GM20431 (cell line): Measurements from ENCODE around the gene SPTBN1.

Experiments
- in situ Hi-C: fragments of 300-500 bp; cut with MseI, MboI; formaldehyde crosslinking; loops from one replicate; pipeline ENCODE4 v1.15.0; 2020; ENCODE audit warnings: low sequenced_read_pairs; ENCODE audit not compliant: unreplicated experiment

SPTBN1 gene

DNA sequence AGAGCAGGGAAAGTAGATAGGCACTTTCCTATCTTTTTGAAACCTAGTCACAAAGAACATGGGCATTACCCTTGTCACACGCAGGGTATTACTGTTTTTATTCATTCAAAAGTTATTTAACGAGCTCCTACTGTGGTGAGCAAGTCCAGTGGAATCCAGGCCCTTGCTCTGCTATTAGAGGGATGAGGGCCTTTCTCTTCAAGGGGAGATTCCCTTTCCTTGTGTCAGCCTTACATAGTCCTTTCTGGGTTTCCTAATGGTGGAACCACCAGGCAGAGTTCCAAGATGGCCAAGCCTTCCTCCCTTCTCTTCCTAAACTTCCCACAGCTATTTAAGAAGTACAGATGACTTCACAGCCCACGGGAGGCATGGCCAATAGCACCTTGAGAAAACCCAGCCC lies 64.6 kb downstream of the SPTBN1 start:
- in situ Hi-C loops: loop anchor here (10.0 to 25.0 kb wide), 2 partner anchors 184 to 408 kb away; partner anchors contain the start of gene ACYP2

- in situ Hi-C loops: loop anchor here (10.0 to 25.0 kb wide), 2 partner anchors 182 to 410 kb away; partner anchors contain the start of gene ACYP2
These were observed 66.6 kb downstream of the SPTBN1 start for GRCh38 chr2:54522624-54523281.

GRCh38 chr2:54523324-54523959 lies 67.3 kb downstream of the SPTBN1 start:
- in situ Hi-C loops: loop anchor here (10.0 to 25.0 kb wide), 2 partner anchors 181 to 411 kb away; partner anchors contain the start of gene ACYP2

GRCh38 chr2:54524226-54524991 lies 68.3 kb downstream of the SPTBN1 start:
- in situ Hi-C loops: loop anchor here (10.0 to 25.0 kb wide), 2 partner anchors 180 to 412 kb away; partner anchors contain the start of gene ACYP2

DNA sequence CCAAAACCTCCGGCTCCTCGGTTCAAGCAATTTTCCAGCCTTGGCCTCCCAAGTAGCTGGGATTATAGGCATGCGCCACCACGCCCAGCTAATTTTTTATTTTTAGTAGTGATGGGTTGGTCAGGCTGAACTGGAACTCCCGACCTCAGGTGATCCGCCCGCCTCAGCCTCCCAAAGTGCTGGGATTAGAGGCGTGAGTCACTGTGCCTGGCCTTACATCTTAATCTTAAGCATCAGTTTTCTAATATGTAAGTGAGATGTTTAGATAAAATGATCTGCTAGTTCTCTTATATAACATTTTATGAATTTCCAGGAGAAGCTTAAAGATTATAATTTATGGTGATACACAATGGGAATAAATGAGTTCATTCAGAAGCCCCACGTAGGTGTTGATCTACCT lies 69.2 kb downstream of the SPTBN1 start:
- in situ Hi-C loops: loop anchor here (10.0 to 25.0 kb wide), 2 partner anchors 112 to 179 kb away; no protein-coding TSS in a partner anchor

DNA sequence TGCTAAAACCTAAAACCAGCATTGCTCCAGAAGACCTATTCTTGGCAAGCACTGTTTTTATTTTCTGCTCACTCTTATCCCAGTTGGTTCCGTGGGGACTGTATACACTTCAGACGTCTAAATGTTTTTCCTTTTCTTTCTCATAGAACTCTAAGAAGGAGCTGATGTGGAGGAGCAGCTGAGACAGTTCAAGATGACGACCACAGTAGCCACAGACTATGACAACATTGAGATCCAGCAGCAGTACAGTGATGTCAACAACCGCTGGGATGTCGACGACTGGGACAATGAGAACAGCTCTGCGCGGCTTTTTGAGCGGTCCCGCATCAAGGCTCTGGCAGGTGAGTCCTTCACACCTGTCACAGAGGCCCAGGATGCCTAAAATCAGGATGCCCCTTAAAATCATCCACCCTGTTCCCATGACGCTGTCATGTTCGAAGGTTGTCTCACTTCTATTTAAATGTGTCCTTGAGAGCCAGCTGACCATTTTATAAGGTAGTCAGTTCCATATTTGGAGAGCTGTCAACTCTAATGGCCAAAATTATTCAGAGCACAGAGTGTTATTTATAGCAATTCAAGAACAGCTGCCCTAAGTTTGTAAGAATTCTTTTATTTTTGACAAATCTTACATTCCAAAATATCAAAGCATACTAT lies 70.2 kb downstream of the SPTBN1 start:
- in situ Hi-C loops: loop anchor here (10.0 to 25.0 kb wide), 2 partner anchors 111 to 178 kb away; no protein-coding TSS in a partner anchor

GRCh38 chr2:54528311-54528955 lies 72.3 kb downstream of the SPTBN1 start:
- in situ Hi-C loops: loop anchor here (10.0 to 25.0 kb wide), 2 partner anchors 109 to 176 kb away; no protein-coding TSS in a partner anchor

- in situ Hi-C loops: loop anchor here (10.0 to 25.0 kb wide), 2 partner anchors 108 to 175 kb away; no protein-coding TSS in a partner anchor
These were observed 73.4 kb downstream of the SPTBN1 start for GRCh38 chr2:54529518-54529917.

DNA sequence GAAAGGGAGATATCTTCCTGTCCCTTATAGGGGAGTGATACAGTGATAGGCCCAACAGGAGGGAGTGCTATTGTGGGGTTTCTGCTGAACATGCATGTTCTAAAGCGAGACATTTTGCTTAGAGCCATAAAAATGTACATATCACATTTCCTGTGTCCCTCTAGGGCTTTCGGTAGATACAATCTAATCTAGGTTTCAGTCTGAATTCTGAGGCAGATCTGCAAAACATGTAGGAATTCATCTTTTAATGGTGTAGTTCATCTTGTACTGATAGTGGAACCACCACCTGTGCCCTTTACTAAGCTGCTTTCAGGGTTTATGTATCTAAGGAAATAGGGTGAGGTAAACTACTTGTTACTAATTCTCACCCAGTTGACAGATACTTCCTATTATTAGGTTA lies 73.8 kb downstream of the SPTBN1 start:
- in situ Hi-C loops: loop anchor here (10.0 to 25.0 kb wide), 2 partner anchors 107 to 175 kb away; no protein-coding TSS in a partner anchor

- in situ Hi-C loops: loop anchor here (25.0 kb wide), 1 partner anchor 106 kb away; no protein-coding TSS in a partner anchor
These were observed 75.4 kb downstream of the SPTBN1 start for GRCh38 chr2:54531558-54531957.

GRCh38 chr2:54534221-54534620 lies 78.1 kb downstream of the SPTBN1 start:
- in situ Hi-C loops: loop anchor here (25.0 kb wide), 1 partner anchor 103 kb away; no protein-coding TSS in a partner anchor

DNA sequence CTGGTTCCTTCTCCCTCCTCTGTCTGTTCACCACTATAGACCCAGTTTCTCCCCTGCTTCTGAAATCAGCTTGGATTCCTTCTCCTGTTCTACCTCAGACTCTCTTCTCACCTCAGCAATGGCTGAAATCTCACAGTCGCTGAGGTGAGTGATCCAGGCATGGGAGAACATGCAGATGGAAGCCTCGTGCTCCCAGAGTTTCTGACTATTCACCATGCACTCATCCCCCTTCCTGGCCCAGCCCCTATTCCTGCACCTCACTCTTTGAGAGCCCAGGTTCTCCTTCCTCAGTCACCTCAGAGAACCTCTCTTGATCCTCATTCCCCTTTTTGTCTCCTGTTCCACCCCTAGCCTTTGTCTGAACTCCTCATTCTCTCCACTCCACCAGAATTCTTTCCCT lies 78.5 kb downstream of the SPTBN1 start:
- in situ Hi-C loops: loop anchor here (25.0 kb wide), 1 partner anchor 103 kb away; no protein-coding TSS in a partner anchor

- in situ Hi-C loops: loop anchor here (25.0 kb wide), 1 partner anchor 102 kb away; no protein-coding TSS in a partner anchor
These were observed 79.6 kb downstream of the SPTBN1 start for GRCh38 chr2:54535599-54536195.

DNA sequence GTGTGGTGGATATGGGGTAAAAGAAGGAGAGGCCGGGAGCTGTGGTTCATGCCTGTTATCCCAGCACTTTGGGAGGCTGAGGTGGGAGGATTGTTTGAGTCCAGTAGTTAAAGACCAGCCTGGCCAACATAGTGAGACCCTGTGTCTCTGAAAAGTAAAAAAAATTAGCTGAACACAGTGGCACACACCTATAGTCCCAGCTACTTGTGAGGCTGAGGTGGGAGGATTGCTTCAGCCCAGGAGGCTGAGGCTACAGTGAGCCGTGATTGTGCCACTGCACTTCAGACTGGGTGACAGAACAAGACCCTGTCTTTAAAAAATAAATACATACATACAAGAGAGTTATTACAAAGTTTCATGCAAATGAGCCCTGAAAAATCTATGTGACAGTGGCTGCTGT lies 80.6 kb downstream of the SPTBN1 start:
- in situ Hi-C loops: loop anchor here (25.0 kb wide), 1 partner anchor 101 kb away; no protein-coding TSS in a partner anchor

GRCh38 chr2:54538537-54538936 lies 82.4 kb downstream of the SPTBN1 start:
- in situ Hi-C loops: loop anchor here (25.0 kb wide), 1 partner anchor 99 kb away; no protein-coding TSS in a partner anchor

DNA sequence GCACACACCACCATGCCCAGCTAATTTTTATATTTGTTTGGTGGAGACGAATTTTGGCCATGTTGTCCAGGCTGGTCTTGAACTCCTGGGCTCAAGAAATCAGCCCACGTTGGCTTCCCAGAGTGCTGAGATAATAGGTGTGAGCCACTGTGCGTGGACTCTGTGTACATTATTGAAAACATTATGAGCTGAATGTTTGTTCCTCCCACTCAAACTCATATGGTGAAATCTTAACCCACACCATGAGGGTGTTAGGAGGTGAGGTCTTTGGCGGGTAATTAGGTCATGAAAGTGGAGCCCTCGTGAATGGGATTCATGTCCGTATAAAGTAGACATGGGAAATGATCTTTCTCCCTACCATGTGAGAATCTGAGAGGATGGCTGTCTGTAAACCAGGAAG lies 83.6 kb downstream of the SPTBN1 start:
- in situ Hi-C loops: loop anchor here (25.0 kb wide), 1 partner anchor 98 kb away; no protein-coding TSS in a partner anchor

- in situ Hi-C loops: loop anchor here (25.0 kb wide), 1 partner anchor 97 kb away; no protein-coding TSS in a partner anchor
These were observed 84.1 kb downstream of the SPTBN1 start for GRCh38 chr2:54540194-54540593.

DNA sequence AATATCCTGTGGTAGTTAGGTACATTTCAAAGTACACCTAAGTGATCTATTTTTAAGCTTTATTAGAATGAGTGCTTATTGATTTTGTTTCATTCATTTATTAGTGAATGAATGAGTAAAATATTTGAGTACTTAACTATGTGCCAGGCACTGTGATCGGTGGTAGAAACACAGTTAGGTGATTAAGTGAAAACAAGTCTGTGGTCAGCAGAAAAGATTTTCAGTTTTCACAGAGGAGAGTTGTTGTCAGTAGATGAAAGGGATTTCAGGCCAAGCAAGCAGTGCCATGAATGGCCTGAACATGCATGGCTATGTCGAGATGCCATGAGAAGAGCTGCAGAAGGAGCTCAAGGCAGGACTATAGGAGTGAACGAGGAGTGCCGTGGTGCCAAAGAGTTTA lies 85.9 kb downstream of the SPTBN1 start:
- in situ Hi-C loops: loop anchor here (25.0 kb wide), 1 partner anchor 95 kb away; no protein-coding TSS in a partner anchor
